ENCODE measurements around the gene COMMD10. TPM values are rescaled to one million over a fixed set of nuclear protein-coding genes. Genes with fewer than 3 reads are reported as not detected.

COMMD10 gene
- total and polyA plus RNA-seq, 2 of the 8 experiments (the other 6 are each of a cell fraction or from before 2014, with no cell fraction given), result 16.5 to 43.4 TPM

- TF ChIP-seq SAP30 (IDR thresholded peaks at IDR 0.05; ENCODE audit: insufficient read depth, insufficient replicate concordance, low read length) (no peak), EGR1 (IDR thresholded peaks at IDR 0.05; ENCODE audit: borderline replicate concordance, low read depth, low read length) (no peak), SIRT6 (IDR thresholded peaks at IDR 0.05; ENCODE audit: low read length) (no peak), NANOG (IDR thresholded peaks at IDR 0.05; ENCODE audit: insufficient read depth, low read depth, low read length, poor library complexity, severe bottlenecking) (no peak), TEAD4 (IDR thresholded peaks at IDR 0.05; ENCODE audit: low read depth, low read length) (no peak), POLR2A (IDR thresholded peaks at IDR 0.05; ENCODE audit: control extremely low read depth in 1 of 2, low read depth in 2 of 2, low read length in 2 of 2) (no peak), KDM1A (IDR thresholded peaks at IDR 0.05; ENCODE audit: borderline replicate concordance, low read length) (no peak), EZH2 (IDR thresholded peaks at IDR 0.05; ENCODE audit: low read depth, low read length, severe bottlenecking) (no peak), BCL11A (IDR thresholded peaks at IDR 0.05; ENCODE audit: low read depth in 2 of 2, low read length in 2 of 2) (no peak), CEBPB (IDR thresholded peaks at IDR 0.05; ENCODE audit: low read depth, low read length) (no peak), TAF7 (optimal IDR thresholded peaks at IDR 0.05; ENCODE audit: borderline replicate concordance, low read depth, low read length) (no peak), POLR2AphosphoS5 (IDR thresholded peaks at IDR 0.05; ENCODE audit: low read depth, low read length) (no peak), SP1 (IDR thresholded peaks at IDR 0.05; ENCODE audit: low read depth, low read length) (no peak)
- H3K14ac ChIP-seq (ENCODE audit: insufficient read length), result no peak overlapping the region
- no peak overlapping the region for H3K9ac ChIP-seq (replicated peaks in 1 of 4; ENCODE audit: extremely low read depth in 1 of 4, low read depth in 3 of 4, low read length in 3 of 4)
- no peaks in the 10 kb centered on the region for H3K4me1 ChIP-seq (replicated peaks in 1 of 4; ENCODE audit: control insufficient read depth in 3 of 4, insufficient read depth in 4 of 4, low read length in 3 of 4)
- H3K23ac ChIP-seq (ENCODE audit: insufficient read length), result no peak overlapping the region
- no peak overlapping the region for H2AK5ac ChIP-seq (ENCODE audit: low read depth, low read length)
- no peaks in the 10 kb centered on the region for H3K9me3 ChIP-seq (ENCODE audit: insufficient read depth in 2 of 2, low read depth in 1 of 2, low read length in 1 of 2)
- DNase-seq (ENCODE audit: low read depth in 1 of 2, low spot score in 2 of 2) (no peak), FAIRE-seq (no peak)
- 90% methylated on average over 2 of the region's 2 CpGs; no CpG with 5 or more reads in 1 of the 2 experiments for WGBS, 2 experiments (ENCODE audit: extremely low coverage in 1 of 2, insufficient coverage in 1 of 2, insufficient read length in 1 of 2, insufficient replicate concordance in 2 of 2, low coverage in 1 of 2, low lambda C conversion rate in 2 of 2, missing lambda C conversion rate in 1 of 2)
- peaks cover 2% of the 10 kb centered on the region; the same call in 1 of the 2 replicates for H3K23me2 ChIP-seq (ENCODE audit: low read depth, low read length)
- no peak overlapping the region for H3K4me2 ChIP-seq (ENCODE audit: insufficient read depth in 1 of 2, low read depth in 2 of 2, low read length in 2 of 2)
- no peak overlapping the region for H4K8ac ChIP-seq (ENCODE audit: extremely low read depth, insufficient read depth, low read length)
- no peak overlapping the region for H2BK15ac ChIP-seq (ENCODE audit: low read length)
- H3K27ac ChIP-seq (ENCODE audit: low read depth, low read length), result no peak overlapping the region
- CTCF ChIA-PET (ENCODE audit: partially characterized antibody), result interaction anchor here (0.9 kb wide), 1 partner anchor 410 kb away, joined by 3 read pairs; no protein-coding TSS in a partner anchor
- POLR2A ChIA-PET (ENCODE audit: partially characterized antibody), result no interaction called here
- no peak overlapping the region for H3K4me3 ChIP-seq (ENCODE audit: extremely low read depth in 1 of 4, insufficient read depth in 2 of 4, low read depth in 3 of 4, low read length in 4 of 4)
- no peak overlapping the region for H2BK5ac ChIP-seq (ENCODE audit: low read depth, low read length)
- no peak overlapping the region for H3K56ac ChIP-seq (replicated peaks; ENCODE audit: insufficient read length, low read depth, low read length)
- no peak overlapping the region for H4K91ac ChIP-seq (replicated peaks; ENCODE audit: insufficient read length, low read length)
- H3K4ac ChIP-seq (replicated peaks; ENCODE audit: insufficient read length, low read depth, low read length), result no peak overlapping the region
- H2BK12ac ChIP-seq (ENCODE audit: low read depth, low read length), result no peak overlapping the region
- H2AFZ ChIP-seq (ENCODE audit: low read length), result no peak overlapping the region
- H4K20me1 ChIP-seq (replicated peaks in 1 of 2; ENCODE audit: control insufficient read depth in 1 of 2, insufficient read depth in 2 of 2, low read length in 2 of 2), result no peaks in the 10 kb centered on the region
- no peaks in the 10 kb centered on the region for H3K79me2 ChIP-seq (ENCODE audit: control insufficient read depth in 1 of 2, insufficient read depth in 2 of 2, low read length in 2 of 2)
- H2BK120ac ChIP-seq (replicated peaks; ENCODE audit: low read depth, low read length), result no peak overlapping the region
- no peak overlapping the region for H4K5ac ChIP-seq (ENCODE audit: insufficient read length, low read depth, low read length)
- no peak overlapping the region for H2BK20ac ChIP-seq (ENCODE audit: low read length)
- no peaks in the 10 kb centered on the region for H3K27me3 ChIP-seq (replicated peaks in 1 of 4; ENCODE audit: control insufficient read depth in 3 of 4, extremely low read depth in 1 of 4, insufficient read depth in 3 of 4, low read length in 3 of 4)
- H3K36me3 ChIP-seq (ENCODE audit: control insufficient read depth in 2 of 4, insufficient read depth in 4 of 4, low read length in 3 of 4), result no peaks in the 10 kb centered on the region
- no peaks in the 10 kb centered on the region for H3K79me1 ChIP-seq (ENCODE audit: low read depth, low read length)
- no peak overlapping the region for H3K18ac ChIP-seq (ENCODE audit: extremely low read depth, low read length)
Observed at GRCh38 chr5:116045821-116046220, 39.0 kb upstream of the COMMD10 start.

All from H1 (cell line).